CD14-positive monocyte (primary cell): Measurements from ENCODE around the gene RBPJL. TPM values are rescaled to one million over a fixed set of nuclear protein-coding genes. Genes with fewer than 3 reads are reported as not detected.

ENCODE experiments used
- DNase-seq, 3 donors: peaks; one replicate each; pipeline ENCODE4 v3.0.0-alpha.2; 2011 to 2022
- H2AFZ ChIP-seq: 2 replicates; pipeline ENCODE4 v1.6.0; 2012; ENCODE audit warnings: mild to moderate bottlenecking, low read depth, low read length, inconsistent platforms; ENCODE audit not compliant: insufficient read depth, poor library complexity, severe bottlenecking
- H3K27ac ChIP-seq, 2 donors: 1 replicate in 1 of 2; 2 replicates in 1 of 2; pipeline ENCODE4 v1.5.1; 2012 to 2013; ENCODE audit warnings: low read length in 2 of 2, control low read depth in 1 of 2, inconsistent platforms in 1 of 2, low read depth in 1 of 2, mild to moderate bottlenecking in 1 of 2
- H3K27me3 ChIP-seq, 2 donors: one replicate each; pipeline versions ENCODE4 v1.6.0 to v1.6.1; 2011 to 2013; ENCODE audit warnings: low read length in 2 of 2; ENCODE audit not compliant: control insufficient read depth in 2 of 2, insufficient read depth in 2 of 2
- H3K36me3 ChIP-seq, 2 donors: replicated peaks in 1 of 2; 1 replicate in 1 of 2; 2 replicates in 1 of 2; pipeline versions ENCODE4 v1.5.1 to v1.6.1; 2012 to 2013; ENCODE audit warnings: low read length in 2 of 2, control low read depth in 1 of 2, inconsistent platforms in 1 of 2, mild to moderate bottlenecking in 1 of 2; ENCODE audit not compliant: insufficient read depth in 2 of 2, control insufficient read depth in 1 of 2
- H3K4me1 ChIP-seq, 2 donors: 1 replicate in 1 of 2; 2 replicates in 1 of 2; pipeline versions ENCODE4 v1.5.1 to v1.6.1; 2012 to 2013; ENCODE audit warnings: low read length in 2 of 2, control low read depth in 1 of 2, inconsistent platforms in 1 of 2, mild to moderate bottlenecking in 1 of 2, moderate library complexity in 1 of 2; ENCODE audit not compliant: insufficient read depth in 2 of 2, control insufficient read depth in 1 of 2
- H3K4me2 ChIP-seq: replicated peaks from 2 replicates; pipeline ENCODE3; 2012; ENCODE audit warnings: low read length, moderate library complexity, mild to moderate bottlenecking; ENCODE audit not compliant: poor library complexity, severe bottlenecking; ENCODE audit errors: extremely low read depth
- H3K4me3 ChIP-seq, 3 experiments: fragments of 200-600 bp in 1 of 3; sonication (generic) in 1 of 3; replicated peaks in 1 of 3; 1 replicate in 2 of 3; 2 replicates in 1 of 3; pipeline ENCODE4 v1.5.1; 2011 to 2013; ENCODE audit warnings: low read length in 3 of 3, mild to moderate bottlenecking in 3 of 3, control low read depth in 2 of 3, low read depth in 2 of 3, inconsistent platforms in 1 of 3, moderate library complexity in 1 of 3
- H3K79me2 ChIP-seq: 2 replicates; pipeline ENCODE4 v1.6.0; 2012; ENCODE audit warnings: mild to moderate bottlenecking, control low read depth, inconsistent platforms, low read length, moderate library complexity; ENCODE audit not compliant: insufficient read depth
- H3K9ac ChIP-seq: 2 replicates; pipeline ENCODE4 v1.6.0; 2017; ENCODE audit warnings: low read length, mild to moderate bottlenecking; ENCODE audit not compliant: insufficient read depth, poor library complexity, severe bottlenecking
- H3K9me3 ChIP-seq, 2 donors: replicated peaks in 1 of 2; 1 replicate in 1 of 2; 2 replicates in 1 of 2; pipeline versions ENCODE4 v1.5.1 to v1.6.1; 2012 to 2013; ENCODE audit warnings: low read length in 2 of 2, control low read depth in 1 of 2; ENCODE audit not compliant: control insufficient read depth in 1 of 2, insufficient read depth in 1 of 2
- H4K20me1 ChIP-seq: 2 replicates; pipeline ENCODE4 v1.6.0; 2012; ENCODE audit warnings: mild to moderate bottlenecking, low read length, control low read depth, moderate library complexity; ENCODE audit not compliant: insufficient read depth
- H3K27ac Mint-ChIP-seq, 7 donors: one replicate each; pipeline ENCODE4 v1.8.0; 2020; ENCODE audit warnings: mild to moderate bottlenecking in 7 of 7, mixed read lengths in 7 of 7, moderate library complexity in 6 of 7, inconsistent platforms in 2 of 7
- H3K27me3 Mint-ChIP-seq, 3 donors: one replicate each; pipeline ENCODE4 v1.8.0; 2021 to 2022; ENCODE audit warnings: low read depth in 3 of 3, mild to moderate bottlenecking in 3 of 3, mixed read lengths in 3 of 3, moderate library complexity in 3 of 3, inconsistent platforms in 1 of 3
- H3K36me3 Mint-ChIP-seq, 2 donors: one replicate each; pipeline ENCODE4 v1.8.0; 2020; ENCODE audit warnings: mixed read lengths in 2 of 2, inconsistent platforms in 1 of 2, mild to moderate bottlenecking in 1 of 2
- H3K4me1 Mint-ChIP-seq: one replicate; pipeline ENCODE4 v1.8.0; 2020; ENCODE audit warnings: mild to moderate bottlenecking, mixed read lengths
- H3K4me3 Mint-ChIP-seq, 2 donors: one replicate each; pipeline ENCODE4 v1.8.0; 2020; ENCODE audit warnings: mild to moderate bottlenecking in 2 of 2, mixed read lengths in 2 of 2, moderate library complexity in 1 of 2
- H3K9me3 Mint-ChIP-seq, 7 donors: one replicate each; pipeline ENCODE4 v1.8.0; 2020 to 2022; ENCODE audit warnings: mixed read lengths in 7 of 7, mild to moderate bottlenecking in 6 of 7, moderate library complexity in 6 of 7, inconsistent platforms in 2 of 7
- CTCF ChIP-seq: fragments of 200-600 bp; IDR thresholded peaks from one replicate; pipeline ENCODE4 v1.8.0; 2022; ENCODE audit warnings: antibody characterized with exemption, mild to moderate bottlenecking
- WGBS: methylation state at CpG from one replicate; pipeline ENCODE4 v1.1.5; 2013; ENCODE audit warnings: missing lambda C conversion rate; ENCODE audit not compliant: insufficient coverage; 5-methylcytosine and 5-hydroxymethylcytosine counted together
- intact Hi-C, 2 donors: fragments of 100-400 bp; cut with micrococcal nuclease; formaldehyde crosslinking; loops; one replicate each; pipeline versions ENCODE4 v1.15.0 to v1.15.1; 2023
- polyA plus RNA-seq, 3 donors: library from polyadenylated mRNA; depleted of rRNA in 1 of 3; unstranded in 2 of 3; stranded (reverse) in 1 of 3; fragments of 300-500 nt in 2 of 3; fragments of >200 nt in 1 of 3; fragmentation: Illumina TruSeq in 2 of 3; gene quantifications; 1 replicate in 2 of 3; 2 replicates in 1 of 3; pipeline ENCODE4 v1.2.3, GENCODE V29; 2012 to 2021

The RBPJL gene
- polyA plus RNA-seq, 3 donors: not detected

GRCh38 chr20:45293041-45294002 lies 13.3 kb upstream of the RBPJL start:
- Histone ChIP-seq H3K9me3 (no peaks in the 10 kb centered on the region), H3K27me3 (peaks cover 13 to 28% of the 10 kb centered on the region in 2 donors), H3K4me3 (peak overlapping the region; percentile 16 to 73 (median 24)), H3K4me2 (peak overlapping the region; percentile 87), H3K27ac (no peak overlapping the region), H3K4me1 (peaks cover 12 to 17% of the 10 kb centered on the region in 2 donors), H3K36me3 (no peaks in the 10 kb centered on the region), H3K9ac (peak overlapping the region; percentile 35), H4K20me1 (no peaks in the 10 kb centered on the region), H3K79me2 (no peaks in the 10 kb centered on the region), H2AFZ (peak overlapping the region; percentile 79)
- peak overlapping the region; percentile 76 to 88 for H3K4me3 Mint-ChIP-seq
- intact Hi-C loops: loop anchor here in 1 of 2 donors (5.0 kb wide), 1 partner anchor 156 kb away; no protein-coding TSS in a partner anchor
- no peaks in the 10 kb centered on the region for H3K36me3 Mint-ChIP-seq
- WGBS: 5% methylated on average over 78 of the region's 79 CpGs
- TF ChIP-seq CTCF: peak; percentile 99
- peak; percentile 61 to 70 (median 65) for DNase-seq
- peaks cover 0 to 5% (median 3%) of the 10 kb centered on the region in 7 donors for H3K9me3 Mint-ChIP-seq
- peak overlapping the region in 1 of 7 donors; percentile 26 for H3K27ac Mint-ChIP-seq
- peaks cover 23 to 35% (median 28%) of the 10 kb centered on the region in 3 donors for H3K27me3 Mint-ChIP-seq
- peaks cover 17% of the 10 kb centered on the region for H3K4me1 Mint-ChIP-seq

- H4K20me1 ChIP-seq: no peaks in the 10 kb centered on the region
- Mint-ChIP-seq H3K4me3 (peak overlapping the region; percentile 76 to 88), H3K36me3 (no peaks in the 10 kb centered on the region), H3K27ac (no peak overlapping the region), H3K27me3 (peaks cover 24 to 35% (median 25%) of the 10 kb centered on the region in 3 donors), H3K4me1 (peaks cover 17% of the 10 kb centered on the region), H3K9me3 (peaks cover 0 to 5% (median 3%) of the 10 kb centered on the region in 7 donors)
- no peak overlapping the region for H3K9ac ChIP-seq
- H3K4me1 ChIP-seq: peaks cover 12 to 17% of the 10 kb centered on the region in 2 donors
- peak overlapping the region in 1 of 3 experiments; percentile 73 for H3K4me3 ChIP-seq
- WGBS: no CpG with 5 or more reads among the region's 5 CpGs
- no peaks in the 10 kb centered on the region for H3K79me2 ChIP-seq
- no peak overlapping the region for H3K27ac ChIP-seq
- no peak overlapping the region for H2AFZ ChIP-seq
- peak overlapping the region; percentile 87 for H3K4me2 ChIP-seq
- TF ChIP-seq CTCF: peak; percentile 66
- peaks cover 13 to 28% of the 10 kb centered on the region in 2 donors for H3K27me3 ChIP-seq
- no peak for DNase-seq
- no peaks in the 10 kb centered on the region for H3K9me3 ChIP-seq
- no peaks in the 10 kb centered on the region for H3K36me3 ChIP-seq
- intact Hi-C loops: loop anchor here in 1 of 2 donors (5.0 kb wide), 1 partner anchor 157 kb away; no protein-coding TSS in a partner anchor
Measured at GRCh38 chr20:45294003-45294368, 12.7 kb upstream of the RBPJL start.
